Fibroblast of peridontal ligament (primary cell): ENCODE data around the gene PACSIN2.
"Not testable (repeated sequence)": the region's sequence is repeated elsewhere in the genome, so short reads cannot be mapped to it uniquely, and the experiment has no call there.

Experiments
- DNase-seq: peaks from one replicate; pipeline ENCODE4 v3.0.0-alpha.2; 2010; ENCODE audit errors: extremely low read depth

The PACSIN2 gene

GRCh38 chr22:42926104-42926503 is 88.8 kb downstream of the PACSIN2 start:
- DNase-seq: no peak

DNA sequence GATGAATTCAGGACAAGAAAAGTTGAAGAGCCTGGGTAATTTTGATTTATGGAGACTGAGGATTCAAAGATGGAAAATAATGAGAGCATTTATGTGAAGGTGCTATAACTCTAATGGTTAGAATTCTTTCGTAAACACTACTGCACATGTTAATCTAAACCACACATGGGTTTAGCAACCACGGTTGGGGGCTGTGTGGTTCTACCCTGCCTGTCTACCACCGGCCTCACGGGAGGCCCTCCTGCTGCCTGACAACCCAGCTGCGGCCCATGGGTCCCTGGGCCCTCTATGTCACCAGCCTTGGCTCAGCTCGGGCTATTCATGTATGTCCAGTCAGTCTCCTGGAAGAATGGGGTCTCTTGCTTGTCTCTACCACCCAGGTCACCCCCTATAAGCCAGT is 89.4 kb downstream of the PACSIN2 start:
- DNase-seq: no peak

GRCh38 chr22:42925031-42925430 is 89.9 kb downstream of the PACSIN2 start:
- DNase-seq: not testable (repeated sequence)

GRCh38 chr22:42924436-42924835 is 90.5 kb downstream of the PACSIN2 start:
- no peak for DNase-seq

- DNase-seq: no peak
Observed at GRCh38 chr22:42922374-42923191, 92.4 kb downstream of the PACSIN2 start.

DNA sequence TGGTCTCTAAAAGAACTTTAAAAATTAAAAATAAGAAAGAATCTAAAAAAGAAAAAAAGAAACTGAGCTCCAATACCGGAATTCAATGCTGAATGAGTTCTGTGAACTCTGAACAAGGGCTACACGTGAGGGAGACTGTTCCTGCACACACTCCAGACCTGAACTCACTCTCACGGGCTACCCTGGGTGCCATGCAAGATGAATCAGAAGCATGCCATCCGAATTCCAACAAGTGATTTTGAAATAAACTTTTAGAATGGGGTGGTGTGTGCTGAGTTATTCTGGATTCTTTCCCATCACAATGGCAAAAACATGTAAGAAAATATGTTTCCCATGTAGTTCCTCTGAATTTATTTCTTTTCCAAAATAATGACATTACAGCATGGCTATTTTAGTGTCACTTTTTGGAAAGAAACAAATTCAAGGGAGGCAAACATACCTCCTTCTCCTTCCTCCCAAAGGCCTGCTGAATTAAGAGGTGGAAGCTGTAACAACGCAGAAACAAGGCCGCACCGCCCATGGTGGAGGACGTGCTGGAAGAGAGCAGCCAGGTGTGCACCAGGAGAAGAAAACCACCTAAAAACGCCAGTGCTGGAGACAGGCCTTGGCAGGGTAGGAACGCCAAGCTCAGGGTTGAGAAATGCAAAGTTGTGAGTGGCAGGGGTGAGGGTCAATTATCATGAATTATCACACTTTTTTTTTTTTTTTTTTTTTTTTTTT is 94.7 kb downstream of the PACSIN2 start:
- peak; percentile 74 for DNase-seq

DNA sequence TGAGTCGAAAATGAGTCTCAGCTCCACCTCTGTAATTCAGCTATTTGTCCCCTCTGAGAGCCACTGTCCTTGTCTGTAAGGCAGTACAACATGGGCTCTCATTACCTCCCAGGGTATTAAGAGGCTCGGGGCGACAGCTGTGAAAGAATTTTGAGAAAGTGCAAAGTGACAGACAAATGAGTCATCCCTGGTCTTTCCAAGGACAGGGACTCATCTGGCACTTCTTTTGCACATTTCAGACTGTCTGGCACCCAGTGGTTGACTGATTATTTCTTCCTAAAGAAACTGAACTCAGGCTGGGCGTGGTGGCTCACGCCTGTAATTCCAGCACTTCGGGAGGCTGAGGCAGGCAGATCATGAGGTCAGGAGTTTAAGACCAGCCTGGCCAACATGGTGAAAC is 95.8 kb downstream of the PACSIN2 start:
- no peak for DNase-seq

- DNase-seq: no peak
Observed at GRCh38 chr22:42918500-42918899, 96.4 kb downstream of the PACSIN2 start.

DNA sequence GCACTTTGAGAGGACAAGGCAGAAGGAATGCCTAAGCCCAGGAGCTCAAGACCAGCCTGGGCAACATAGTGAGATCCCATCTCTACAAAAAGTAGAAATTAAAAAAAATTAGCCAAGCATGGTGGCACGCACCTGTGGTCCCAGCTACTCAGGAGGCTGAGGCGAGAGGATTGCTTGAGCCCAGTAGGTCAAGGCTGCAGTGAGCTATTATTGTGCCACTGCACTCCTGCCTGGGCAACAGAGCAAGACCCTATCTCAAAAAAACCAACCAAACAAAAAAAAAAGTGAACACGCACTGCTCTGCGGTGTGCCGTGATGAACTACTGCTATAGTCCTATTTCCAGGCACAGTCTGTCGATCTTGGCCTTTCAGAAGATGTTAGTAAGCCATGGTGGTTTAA is 97.6 kb downstream of the PACSIN2 start:
- not testable (repeated sequence) for DNase-seq

DNA sequence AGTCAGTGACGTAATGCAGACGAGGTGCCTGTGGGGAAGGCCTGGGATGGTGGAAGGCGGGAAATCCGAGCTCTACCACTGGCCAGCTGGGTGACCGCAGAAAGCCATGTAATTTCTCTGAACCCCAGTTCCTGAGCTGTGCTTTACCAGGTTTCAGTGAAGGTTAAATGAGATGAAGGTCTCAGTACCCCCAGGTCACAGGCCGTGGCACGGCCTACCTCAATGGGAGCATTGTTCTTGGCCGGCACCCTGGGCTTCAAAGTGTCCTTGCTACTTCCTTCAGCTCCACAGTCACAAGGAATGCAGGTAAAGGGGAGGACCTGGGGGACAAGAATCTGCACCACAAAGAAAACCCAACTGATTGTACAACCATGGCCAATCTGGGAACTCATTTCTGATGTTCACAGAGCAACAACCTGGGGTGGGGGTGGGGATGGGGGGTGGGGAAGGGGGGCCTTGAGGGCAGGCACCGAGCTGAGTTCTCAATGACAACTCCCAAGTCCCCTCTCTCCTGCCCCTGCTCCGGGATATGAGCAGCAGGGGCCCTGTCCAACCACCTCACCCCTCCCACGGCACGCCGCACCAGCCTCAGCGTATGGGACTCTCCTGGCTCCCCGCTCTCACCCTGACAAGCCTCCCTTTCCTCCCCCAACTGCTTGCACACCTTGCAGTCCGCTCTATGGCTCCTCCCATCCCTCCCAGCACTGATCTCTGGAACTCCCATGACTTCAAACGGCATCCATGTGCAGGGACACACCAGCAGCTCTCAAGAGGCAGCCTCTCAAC is 98.8 kb downstream of the PACSIN2 start:
- DNase-seq: no peak

DNA sequence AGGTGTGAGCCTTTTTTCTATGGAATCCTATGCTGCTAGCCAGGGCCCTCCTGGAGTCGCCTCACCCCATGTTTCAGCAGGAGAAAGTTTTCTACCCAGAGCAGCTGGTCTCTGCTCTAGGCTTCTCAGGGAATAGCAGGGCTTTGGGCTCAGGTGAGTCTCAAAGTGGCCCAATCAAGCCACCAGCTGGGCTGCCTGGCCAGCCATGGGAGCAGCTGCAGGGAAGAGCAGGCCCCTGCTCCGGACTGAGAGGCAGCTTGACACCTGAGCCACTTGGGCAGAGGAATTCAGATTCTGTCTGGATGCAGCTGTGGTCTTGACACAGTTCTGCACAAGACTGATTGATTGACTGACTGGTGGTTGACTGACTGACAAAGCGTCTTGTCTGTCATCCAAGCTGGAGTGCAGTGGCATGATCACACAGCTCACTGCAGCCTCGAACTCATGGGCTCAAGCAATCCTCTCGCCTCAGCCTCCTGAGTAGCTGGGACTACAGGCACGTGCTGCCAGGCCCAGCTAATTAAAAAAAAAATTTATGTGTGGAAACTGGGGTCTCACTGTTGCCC is 100.4 kb downstream of the PACSIN2 start:
- DNase-seq: no peak

- no peak for DNase-seq
Observed at GRCh38 chr22:42913874-42914510, 101.0 kb downstream of the PACSIN2 start.

GRCh38 chr22:42912059-42912458 is 102.9 kb downstream of the PACSIN2 start:
- no peak for DNase-seq

GRCh38 chr22:42910221-42910942 is 104.6 kb downstream of the PACSIN2 start:
- no peak for DNase-seq

DNA sequence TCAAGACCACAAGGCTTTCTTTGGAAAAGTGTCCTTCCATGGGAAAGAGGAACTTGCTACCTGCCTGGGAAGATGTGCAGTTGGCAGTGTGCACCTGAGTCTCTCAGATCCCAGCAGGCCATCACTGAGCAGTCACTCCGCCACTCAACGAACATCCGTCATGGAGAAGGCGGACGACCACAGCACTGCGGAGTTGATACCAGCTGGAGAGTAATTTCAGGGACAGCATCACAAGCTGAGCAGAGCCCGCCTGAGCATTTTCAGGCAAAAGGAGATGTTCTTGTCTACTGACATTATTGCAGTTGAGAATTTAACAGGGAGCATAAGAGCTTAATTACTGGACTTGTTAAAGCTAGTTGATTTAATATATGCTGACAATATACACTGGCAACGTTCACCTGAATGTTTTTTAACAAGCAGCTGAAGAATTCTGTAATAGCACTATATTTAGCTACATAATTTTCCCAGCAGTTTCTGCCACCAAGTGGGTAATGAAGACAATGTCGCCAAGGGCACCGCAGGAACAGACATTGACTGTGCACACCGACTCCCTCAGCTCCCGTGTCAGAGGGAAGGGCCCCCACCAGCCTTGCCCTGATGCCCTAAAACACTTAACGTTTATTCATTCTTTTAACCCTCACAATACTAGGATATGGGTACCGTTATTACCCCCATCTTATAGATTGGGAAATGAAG is 105.4 kb downstream of the PACSIN2 start:
- DNase-seq: no peak

DNA sequence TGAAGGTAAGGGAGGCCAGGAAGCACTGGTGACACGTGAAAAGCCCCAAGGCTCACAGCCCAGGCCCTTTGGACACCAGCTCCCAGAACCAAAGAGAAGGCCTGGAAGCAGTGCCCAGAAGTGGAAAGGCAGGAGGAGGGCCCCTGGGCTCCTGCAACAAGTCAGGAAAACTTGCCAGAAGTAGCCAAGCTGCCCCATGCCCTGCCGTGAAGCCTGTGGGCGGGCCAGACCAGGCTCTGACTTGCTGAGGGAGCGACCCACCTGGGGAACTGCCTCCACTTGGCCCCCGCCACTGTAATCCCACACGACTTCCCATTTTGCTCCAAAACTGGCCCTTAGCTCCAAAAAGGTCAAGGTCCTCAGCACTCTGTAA is 106.6 kb downstream of the PACSIN2 start:
- no peak for DNase-seq

DNA sequence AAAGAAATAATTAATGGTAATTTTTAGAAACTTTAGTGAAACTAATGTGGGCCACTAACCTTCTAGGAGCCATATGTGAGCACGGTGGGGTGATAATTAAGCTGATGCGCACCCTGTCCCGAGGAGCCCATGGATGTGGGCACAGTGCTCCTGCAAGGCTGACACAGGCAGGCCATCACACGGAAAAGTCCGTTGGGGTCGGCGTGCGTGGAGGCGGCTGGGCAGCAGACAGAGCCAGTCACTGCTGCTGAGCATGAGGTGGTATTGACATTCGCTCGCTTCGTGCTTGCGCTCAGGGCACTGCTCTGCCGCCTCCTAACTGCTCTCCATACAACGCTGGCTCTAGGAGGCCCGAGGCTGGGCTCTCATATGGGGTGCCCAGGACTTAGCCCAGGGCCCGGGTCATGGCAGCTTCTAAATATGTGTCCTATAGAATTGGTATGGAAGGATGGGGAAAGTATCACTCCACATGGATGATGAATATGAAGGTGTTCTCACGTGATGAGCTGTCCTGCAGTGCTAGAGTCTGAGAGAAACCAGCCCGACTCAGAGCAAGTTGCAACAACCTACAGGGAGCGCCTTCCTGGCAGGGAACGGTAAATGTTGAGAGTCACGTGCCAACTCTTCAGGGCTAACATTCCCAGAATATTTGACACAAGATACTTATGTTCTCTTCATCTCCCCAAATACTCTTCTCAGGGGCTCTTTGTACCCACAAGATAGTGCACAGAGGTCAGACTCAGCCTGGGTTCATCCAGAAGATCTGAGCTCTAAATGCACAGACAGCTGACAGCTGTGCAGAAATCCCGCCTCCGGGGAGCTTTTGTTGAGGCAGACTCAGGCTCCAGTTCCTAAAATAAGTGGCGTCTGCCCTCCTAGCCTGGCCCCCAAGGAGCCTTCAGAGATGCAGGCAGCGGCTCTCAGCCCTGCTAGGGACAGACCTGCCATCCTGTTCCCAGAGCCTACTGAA is 107.3 kb downstream of the PACSIN2 start:
- DNase-seq: peak; percentile 20

GRCh38 chr22:42906605-42907348 is 108.2 kb downstream of the PACSIN2 start:
- peak; percentile 42 for DNase-seq
